HG02623 (cell line): Measurements from ENCODE around the gene WDR86.

Source experiments
- ATAC-seq: cut with Tn5 transposase; IDR thresholded peaks from one replicate; pipeline ENCODE4 v1.9.1; 2021; ENCODE audit warnings: moderate library complexity; ENCODE audit not compliant: unreplicated experiment

Gene WDR86

GRCh38 chr7:151381348-151382078 is 28.3 kb downstream of the WDR86 start:
- no peak for ATAC-seq

DNA sequence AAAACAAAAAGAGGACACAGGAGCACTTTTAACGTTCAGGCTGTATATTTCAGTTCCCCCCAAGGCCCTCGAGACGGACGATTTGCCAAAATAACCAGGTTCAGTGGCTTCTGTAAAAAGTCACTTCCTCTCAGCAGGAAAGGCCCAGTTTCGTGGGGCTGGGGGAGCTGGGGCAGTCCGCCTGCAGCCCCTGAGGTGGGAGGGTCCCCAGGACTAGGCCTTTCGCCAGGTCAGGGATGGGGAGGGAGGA is 28.8 kb downstream of the WDR86 start:
- no peak for ATAC-seq

DNA sequence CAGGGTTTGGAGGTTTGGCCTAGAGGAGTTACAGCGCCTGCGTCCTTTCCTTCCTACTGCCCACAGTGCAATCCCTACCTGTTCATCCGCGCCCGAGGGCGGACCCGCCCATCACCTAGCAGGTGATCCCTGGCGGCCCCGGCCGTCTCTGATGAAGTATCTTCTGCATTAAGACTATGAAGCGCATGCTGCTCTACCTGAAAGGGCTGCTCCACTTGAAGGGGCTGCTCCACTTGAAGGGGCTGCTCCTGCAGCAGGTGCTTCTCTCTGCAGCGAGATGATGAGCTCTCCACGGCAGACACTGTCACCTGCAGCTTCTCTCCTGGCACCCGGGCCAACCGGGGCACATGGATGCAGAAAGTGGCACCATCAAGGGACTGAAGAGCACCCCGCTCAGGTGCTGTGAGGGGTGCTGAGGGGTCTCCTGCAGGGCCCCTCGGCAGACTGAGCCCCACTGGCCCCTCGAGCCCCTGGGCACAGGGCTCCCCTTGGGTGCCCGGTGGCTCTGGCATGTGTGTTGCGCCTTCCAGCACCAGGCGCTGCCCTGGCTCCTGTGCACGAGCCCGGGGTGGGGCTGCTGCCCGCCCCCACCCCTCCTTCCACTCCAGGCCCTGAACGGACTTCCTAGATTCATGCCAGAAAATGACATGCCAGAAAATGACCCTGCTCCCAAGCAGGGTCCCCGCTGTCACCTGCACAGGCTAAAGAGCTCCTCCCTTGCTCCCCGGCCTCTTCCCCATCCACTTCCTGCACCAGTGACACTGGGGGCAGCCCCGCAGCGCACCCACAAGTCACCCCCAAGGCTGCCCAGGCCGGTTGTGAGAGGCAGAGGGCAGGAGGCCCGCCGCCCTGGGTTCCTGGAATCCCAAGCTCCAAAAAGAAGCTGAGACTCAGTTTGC is 29.4 kb downstream of the WDR86 start:
- no peak for ATAC-seq

- no peak for ATAC-seq
Observed at GRCh38 chr7:151379534-151380198, 30.2 kb downstream of the WDR86 start.

DNA sequence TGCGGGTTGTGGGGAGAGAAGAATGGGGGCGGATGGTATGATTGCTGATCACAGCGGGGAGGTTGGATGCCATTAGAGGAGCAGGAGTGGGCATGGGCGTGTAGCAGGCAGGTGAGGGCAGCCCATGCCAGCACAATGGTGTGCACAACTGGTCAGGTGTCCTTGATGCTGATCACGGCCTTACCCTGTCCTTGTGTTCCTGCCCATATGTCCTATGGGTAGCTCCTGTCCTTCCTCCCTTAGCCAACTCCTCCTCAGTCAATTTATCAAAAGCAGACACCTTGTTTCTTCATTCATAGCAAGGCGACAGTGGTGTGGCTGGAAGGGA is 30.7 kb downstream of the WDR86 start:
- ATAC-seq = no peak

DNA sequence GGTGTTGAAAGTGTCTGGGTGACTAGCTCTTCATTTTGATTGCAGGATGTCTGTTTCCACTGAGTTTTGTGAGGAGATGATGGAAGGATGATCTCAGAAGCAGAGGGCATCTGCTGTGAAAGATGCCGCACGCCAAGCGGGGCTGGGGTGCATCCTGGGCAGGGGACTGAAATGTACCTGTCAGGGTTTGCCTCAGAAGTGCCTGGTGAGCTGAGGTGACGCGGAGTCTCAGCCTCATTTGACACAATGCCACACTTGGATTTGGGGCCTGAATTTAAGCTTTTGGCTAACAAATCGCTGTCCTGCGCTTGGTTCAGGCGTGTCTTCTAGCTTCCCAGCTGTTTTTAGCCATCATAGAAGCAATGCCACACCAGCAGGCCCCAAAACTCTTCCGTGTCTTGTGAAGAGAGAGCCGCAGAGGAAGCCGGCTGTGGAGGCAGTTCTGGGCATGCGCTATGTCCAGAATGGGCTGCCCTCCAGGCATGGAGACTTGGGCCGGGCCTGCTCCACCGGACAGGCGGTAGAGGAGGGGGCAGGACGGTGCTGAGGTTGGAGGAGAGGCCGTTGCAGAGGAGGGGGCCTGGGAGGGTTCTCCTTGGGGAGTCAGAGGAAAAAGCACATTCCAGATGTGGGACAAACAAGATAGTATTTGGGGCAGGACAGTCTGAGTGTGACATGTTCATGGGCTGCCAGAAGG is 31.2 kb downstream of the WDR86 start:
- no peak for ATAC-seq

- ATAC-seq = no peak
Observed at GRCh38 chr7:151378011-151378410, 31.8 kb downstream of the WDR86 start.

DNA sequence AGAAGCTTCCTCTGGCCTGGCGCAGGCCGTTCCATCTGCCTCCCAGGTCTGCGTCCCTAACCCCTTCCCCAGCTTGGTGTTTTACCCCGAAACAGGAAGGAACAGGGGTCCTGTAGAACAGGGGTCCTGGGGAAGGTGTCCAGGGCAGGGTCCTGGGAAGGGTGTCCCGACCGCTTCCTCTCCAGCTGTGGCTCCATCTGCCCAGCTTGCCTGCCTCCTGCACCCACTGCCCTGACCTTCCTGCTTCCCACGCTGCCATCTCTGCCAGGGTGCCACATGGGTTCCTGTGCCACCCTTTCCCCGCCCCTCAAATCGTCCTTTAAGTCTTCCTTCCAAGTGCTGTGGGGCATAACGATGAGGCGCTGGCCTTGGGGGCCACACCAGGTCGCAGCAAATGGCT is 32.4 kb downstream of the WDR86 start:
- no peak for ATAC-seq

- ATAC-seq = no peak
Observed at GRCh38 chr7:151376218-151376902, 33.5 kb downstream of the WDR86 start.

DNA sequence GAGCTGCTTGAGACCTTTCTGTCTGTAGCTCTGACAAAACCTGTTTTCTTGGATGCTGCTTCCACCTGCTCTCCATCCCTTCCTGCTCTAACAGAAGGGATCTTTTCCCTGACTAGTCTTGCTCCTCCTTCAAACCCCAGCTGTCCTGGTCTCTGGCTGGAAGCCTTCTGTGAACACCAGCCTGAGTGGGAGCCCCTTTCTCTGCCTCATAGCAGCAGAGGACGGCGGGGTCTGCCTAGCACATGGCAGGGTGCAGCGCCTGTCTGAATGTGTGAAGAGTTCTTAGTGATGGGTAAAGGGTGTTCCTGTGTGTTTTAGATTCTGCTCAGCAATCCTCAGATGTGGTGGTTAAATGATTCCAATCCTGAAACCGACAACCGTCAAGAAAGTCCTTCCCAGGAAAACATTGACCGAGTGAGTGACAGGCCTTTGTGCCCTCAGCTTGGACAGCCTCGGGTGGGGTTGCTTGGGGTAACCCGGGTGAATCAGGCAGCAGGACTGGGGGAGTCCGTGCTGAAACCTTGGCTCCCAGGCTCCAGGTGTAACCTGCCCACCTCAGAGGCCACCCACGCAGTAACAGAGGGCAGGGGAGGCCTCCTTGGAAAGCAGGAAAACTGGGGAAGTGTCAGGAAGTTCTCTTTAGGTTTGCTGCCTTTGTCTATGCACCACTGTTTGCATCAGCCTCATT is 34.2 kb downstream of the WDR86 start:
- no peak for ATAC-seq

- no peak for ATAC-seq
Observed at GRCh38 chr7:151374726-151375125, 35.1 kb downstream of the WDR86 start.

DNA sequence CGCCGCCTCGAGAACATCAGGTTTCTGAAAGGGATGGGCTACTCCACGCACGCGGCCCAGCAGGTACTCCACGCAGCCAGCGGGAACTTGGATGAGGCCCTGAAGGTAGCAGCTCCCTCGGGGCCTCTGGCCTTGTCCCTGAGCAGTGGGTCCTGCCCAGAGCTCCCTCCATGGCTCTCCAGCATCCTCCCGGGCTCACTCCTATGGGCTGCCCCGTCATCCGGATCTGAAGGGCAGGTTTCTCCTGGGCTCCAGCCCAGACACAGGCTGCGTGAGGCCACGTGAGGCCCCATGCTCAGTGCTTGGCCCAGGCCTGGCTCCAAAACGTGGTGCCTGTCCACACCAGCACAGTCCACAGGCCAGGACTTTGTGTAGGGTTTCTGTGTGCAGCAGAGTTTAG is 35.7 kb downstream of the WDR86 start:
- ATAC-seq = no peak

DNA sequence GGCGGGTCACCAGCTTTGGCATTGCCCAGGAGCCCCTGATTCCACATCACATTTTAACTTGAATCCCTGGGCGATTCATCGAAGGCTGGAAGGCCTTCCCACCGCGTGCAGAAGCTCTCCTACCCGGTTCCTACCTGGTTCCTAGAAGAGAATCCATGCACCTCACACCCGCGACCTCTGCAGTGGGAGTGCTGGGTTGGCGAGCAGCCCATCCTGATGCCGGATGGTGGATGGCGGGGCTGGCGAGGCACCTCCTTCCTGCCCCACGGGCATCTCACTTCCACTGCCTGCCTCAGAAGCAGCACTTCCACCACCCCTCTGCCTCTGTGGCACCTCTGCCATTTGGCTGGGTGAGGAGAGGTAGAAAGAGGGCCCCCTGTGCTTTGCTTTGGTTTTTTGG is 36.2 kb downstream of the WDR86 start:
- no peak for ATAC-seq

DNA sequence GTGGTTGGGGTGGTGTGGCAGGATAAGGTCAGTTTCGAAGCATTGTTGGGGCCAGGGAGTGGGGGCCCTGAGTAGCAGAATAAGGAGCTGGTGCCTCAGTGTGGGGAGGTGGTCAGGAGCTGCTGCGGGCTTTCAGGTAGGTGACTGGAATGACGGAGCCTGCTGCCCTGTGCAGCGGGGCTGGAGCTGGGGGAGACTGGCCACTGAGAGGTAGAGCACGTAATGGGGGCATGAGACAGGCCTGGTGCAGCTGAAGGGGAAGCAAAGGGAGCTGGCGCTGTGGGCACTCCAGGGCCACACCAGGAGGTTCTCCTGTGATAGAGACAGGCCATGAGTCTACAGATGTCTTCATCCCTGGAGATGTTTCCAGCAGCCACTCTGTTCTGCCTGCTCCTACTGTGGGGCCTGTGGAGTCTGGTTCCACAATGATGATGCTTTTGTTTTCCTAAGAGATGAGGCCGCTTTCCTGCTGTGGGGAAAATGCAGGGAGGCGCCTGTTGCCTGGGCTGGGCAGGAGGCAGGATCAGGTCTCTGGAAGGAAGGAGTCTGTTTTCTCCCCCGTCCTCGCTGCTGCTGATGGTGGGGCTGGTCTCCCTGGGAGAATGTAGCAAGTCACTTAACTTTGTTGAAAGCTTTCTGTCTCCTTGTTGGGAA is 37.1 kb downstream of the WDR86 start:
- ATAC-seq = no peak

GRCh38 chr7:151371266-151371665 is 38.6 kb downstream of the WDR86 start:
- no peak for ATAC-seq

- peak; percentile 92 for ATAC-seq
Observed at GRCh38 chr7:151368136-151368571, 41.7 kb downstream of the WDR86 start.

- no peak for ATAC-seq
Observed at GRCh38 chr7:151367284-151367683, 42.6 kb downstream of the WDR86 start.

- no peak for ATAC-seq
Observed at GRCh38 chr7:151366880-151367222, 43.0 kb downstream of the WDR86 start.

DNA sequence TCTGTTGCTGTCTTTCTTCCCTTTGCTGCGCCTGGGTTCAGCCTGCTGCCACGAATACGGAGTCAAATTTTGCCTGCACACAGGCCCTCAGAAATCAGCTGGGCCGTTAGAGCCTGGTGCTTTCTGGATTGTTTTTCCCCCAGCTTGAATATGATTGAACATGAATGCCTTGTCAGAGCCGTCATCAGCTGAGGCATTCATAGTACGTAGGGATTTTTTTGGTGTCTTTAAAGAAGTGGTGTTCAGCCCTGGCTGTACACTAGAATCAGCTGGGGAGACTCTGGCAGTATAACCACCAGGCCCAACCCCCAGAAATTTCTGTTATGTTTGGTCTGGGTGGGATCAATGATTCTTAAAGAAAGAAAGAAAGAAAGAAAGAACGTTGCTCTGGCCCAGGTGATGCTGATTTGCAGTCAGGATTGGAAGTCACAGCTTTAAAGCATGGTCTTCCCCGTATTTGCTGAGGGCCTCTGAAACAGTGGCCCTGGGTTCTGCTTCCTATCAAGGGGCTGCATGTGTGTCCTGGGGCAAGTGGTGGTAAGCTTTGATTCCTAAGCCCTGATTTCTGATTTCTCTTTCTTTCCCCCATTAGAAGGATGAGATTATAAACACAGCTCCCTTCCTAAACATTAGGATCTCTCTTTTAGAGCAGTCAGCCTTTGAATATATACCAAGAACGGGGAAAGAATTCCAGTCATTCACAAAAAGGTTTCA is 43.5 kb downstream of the WDR86 start:
- ATAC-seq = no peak
